HFFc6 (cell line): ENCODE results near the gene TRIM23. TPM values are rescaled to one million over a fixed set of nuclear protein-coding genes. Genes with fewer than 3 reads are reported as not detected.

ENCODE experiments used
- DNase-seq: peaks from one replicate; pipeline ENCODE4 v3.0.0-alpha.2; 2018
- H3K27ac Mint-ChIP-seq: 2 replicates; pipeline ENCODE4 v1.8.0; 2020; ENCODE audit warnings: mild to moderate bottlenecking, mixed read lengths
- H3K27me3 Mint-ChIP-seq: 2 replicates; pipeline ENCODE4 v1.8.0; 2021; ENCODE audit warnings: mild to moderate bottlenecking, moderate library complexity, mixed read lengths; ENCODE audit not compliant: insufficient read depth
- H3K36me3 Mint-ChIP-seq: 2 replicates; pipeline ENCODE4 v1.8.0; 2021; ENCODE audit warnings: low read depth, mixed read lengths
- H3K4me1 Mint-ChIP-seq: 2 replicates; pipeline ENCODE4 v1.8.0; 2020; ENCODE audit warnings: low read depth, mixed read lengths
- H3K4me3 Mint-ChIP-seq: 2 replicates; pipeline ENCODE4 v1.8.0; 2020; ENCODE audit warnings: mild to moderate bottlenecking, moderate library complexity, mixed read lengths
- H3K9me3 Mint-ChIP-seq: 2 replicates; pipeline ENCODE4 v1.8.0; 2020; ENCODE audit warnings: mild to moderate bottlenecking, mixed read lengths
- total RNA-seq, 6 experiments: library from RNA; stranded (reverse); fragmentation: NEBNext Ultra II Directional; extraction: Animal tissue kit (Norgen Biotek cat#: 25700); gene quantifications; 2 replicates in 1 of 6; 3 replicates in 5 of 6; pipeline ENCODE4 v1.2.3, GENCODE V29; 2021
- TF ChIP-seq, protein P1 (sequence below): fragments of 200-600 bp; sonication (generic); IDR thresholded peaks from 2 replicates; pipeline ENCODE4 v1.5.0; 2021; ENCODE audit warnings: antibody characterized with exemption, mild to moderate bottlenecking

Gene TRIM23
- total RNA-seq, 6 experiments from 2014 or later: 13.1 to 18.0 (median 15.9) TPM

DNA sequence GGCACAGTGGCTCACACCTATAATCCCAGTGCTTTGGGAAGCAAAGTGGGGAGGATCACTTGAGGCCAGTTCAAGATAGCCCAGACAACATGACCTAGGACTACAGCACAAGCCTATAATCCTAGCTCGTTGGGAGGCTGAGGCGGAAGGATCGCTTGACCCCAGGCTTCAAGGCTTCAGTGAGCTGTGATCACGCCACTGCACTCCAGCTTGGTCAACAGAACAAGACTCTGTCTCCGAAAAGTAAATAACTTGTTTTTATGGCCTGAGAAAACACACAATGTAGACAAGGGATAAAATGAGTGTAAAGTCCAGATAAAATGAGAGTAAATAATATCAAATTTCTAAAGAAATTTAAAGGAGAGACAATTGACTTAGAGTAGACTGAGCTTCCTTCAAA, 27.0 kb upstream of the TRIM23 start:
- TF ChIP-seq, protein P1, sequence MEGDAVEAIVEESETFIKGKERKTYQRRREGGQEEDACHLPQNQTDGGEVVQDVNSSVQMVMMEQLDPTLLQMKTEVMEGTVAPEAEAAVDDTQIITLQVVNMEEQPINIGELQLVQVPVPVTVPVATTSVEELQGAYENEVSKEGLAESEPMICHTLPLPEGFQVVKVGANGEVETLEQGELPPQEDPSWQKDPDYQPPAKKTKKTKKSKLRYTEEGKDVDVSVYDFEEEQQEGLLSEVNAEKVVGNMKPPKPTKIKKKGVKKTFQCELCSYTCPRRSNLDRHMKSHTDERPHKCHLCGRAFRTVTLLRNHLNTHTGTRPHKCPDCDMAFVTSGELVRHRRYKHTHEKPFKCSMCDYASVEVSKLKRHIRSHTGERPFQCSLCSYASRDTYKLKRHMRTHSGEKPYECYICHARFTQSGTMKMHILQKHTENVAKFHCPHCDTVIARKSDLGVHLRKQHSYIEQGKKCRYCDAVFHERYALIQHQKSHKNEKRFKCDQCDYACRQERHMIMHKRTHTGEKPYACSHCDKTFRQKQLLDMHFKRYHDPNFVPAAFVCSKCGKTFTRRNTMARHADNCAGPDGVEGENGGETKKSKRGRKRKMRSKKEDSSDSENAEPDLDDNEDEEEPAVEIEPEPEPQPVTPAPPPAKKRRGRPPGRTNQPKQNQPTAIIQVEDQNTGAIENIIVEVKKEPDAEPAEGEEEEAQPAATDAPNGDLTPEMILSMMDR: no peak
- Mint-ChIP-seq H3K4me1 (no peaks in the 10 kb centered on the region), H3K9me3 (no peaks in the 10 kb centered on the region), H3K4me3 (no peak overlapping the region), H3K27me3 (no peaks in the 10 kb centered on the region), H3K27ac (no peak overlapping the region), H3K36me3 (0 out of 2 replicates have a peak, but pooled peaks cover 6% of the 10 kb centered on the region)
- DNase-seq: no peak

DNA sequence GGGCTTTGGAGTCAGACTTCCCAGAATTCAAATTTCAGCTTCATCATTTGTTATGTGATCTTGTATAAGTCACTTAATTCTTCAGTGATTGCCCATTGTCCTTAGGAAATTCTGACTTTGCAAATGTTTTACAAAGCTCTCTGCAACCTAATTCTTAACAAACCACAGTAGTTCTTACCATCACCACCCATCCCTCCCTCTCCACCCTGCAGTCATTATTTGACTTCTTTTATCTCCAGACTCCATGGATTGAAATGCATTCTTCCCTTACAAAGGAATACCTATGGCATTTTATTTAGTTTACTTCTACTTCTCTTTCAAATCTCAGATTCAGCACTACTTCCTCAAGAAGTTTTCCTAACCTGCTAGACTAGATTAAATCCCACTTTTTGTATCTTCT, 23.8 kb upstream of the TRIM23 start:
- H3K4me1 Mint-ChIP-seq: no peaks in the 10 kb centered on the region
- no peak for DNase-seq
- H3K27me3 Mint-ChIP-seq: no peaks in the 10 kb centered on the region
- TF ChIP-seq, protein P1: no peak
- H3K27ac Mint-ChIP-seq: no peak overlapping the region; the same call in 1 of the 2 replicates
- no peak overlapping the region for H3K4me3 Mint-ChIP-seq
- H3K9me3 Mint-ChIP-seq: no peaks in the 10 kb centered on the region
- H3K36me3 Mint-ChIP-seq: 0 out of 2 replicates have a peak, but pooled peaks cover 6% of the 10 kb centered on the region

DNA sequence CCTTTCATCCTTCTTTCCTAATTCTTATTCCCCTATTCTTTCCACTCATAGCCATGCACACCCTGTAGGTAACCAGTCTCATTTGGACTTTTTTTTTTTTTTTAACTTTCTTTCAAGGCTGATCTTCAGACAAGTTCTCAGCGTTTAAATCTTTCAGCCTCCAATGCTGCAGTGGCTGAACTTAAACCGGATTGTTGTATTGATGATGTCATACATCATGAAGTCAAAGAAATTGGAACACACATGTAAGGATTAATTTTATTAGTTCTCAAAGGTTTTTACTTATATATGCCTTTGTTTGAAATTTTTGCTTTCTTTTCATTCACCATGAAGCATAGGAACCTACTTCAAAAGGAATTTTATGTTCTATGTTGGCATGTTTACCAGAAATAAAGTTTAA, 22.8 kb upstream of the TRIM23 start:
- H3K36me3 Mint-ChIP-seq: 0 out of 2 replicates have a peak, but pooled peaks cover 6% of the 10 kb centered on the region
- no peaks in the 10 kb centered on the region for H3K4me1 Mint-ChIP-seq
- no peaks in the 10 kb centered on the region for H3K27me3 Mint-ChIP-seq
- TF ChIP-seq, protein P1: no peak
- no peak overlapping the region for H3K4me3 Mint-ChIP-seq
- DNase-seq: no peak
- no peaks in the 10 kb centered on the region for H3K9me3 Mint-ChIP-seq
- H3K27ac Mint-ChIP-seq: no peak overlapping the region

DNA sequence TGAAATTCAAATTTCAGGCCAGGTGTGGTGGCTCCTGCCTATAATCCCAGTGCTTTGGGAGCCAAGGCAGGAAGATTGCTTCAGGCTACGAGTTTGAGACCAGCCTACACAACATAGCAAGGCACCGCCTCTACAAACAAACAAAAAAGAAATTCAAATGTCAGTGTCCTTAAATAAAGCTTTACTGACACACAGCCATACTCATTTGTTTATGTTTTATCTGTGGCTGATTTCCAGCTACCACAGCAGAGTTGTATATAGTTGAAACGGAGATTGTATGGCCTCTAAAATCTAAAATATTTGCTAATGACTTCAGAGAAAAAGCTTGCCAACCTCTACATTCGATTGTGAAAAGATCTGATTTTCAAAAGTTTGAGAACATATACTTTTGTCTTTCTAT, 16.1 kb upstream of the TRIM23 start:
- H3K27me3 Mint-ChIP-seq: no peaks in the 10 kb centered on the region
- H3K4me1 Mint-ChIP-seq: no peaks in the 10 kb centered on the region
- H3K4me3 Mint-ChIP-seq: no peak overlapping the region
- TF ChIP-seq, protein P1: no peak
- H3K9me3 Mint-ChIP-seq: no peaks in the 10 kb centered on the region
- H3K27ac Mint-ChIP-seq: no peak overlapping the region
- peaks cover 15% of the 10 kb centered on the region for H3K36me3 Mint-ChIP-seq
- DNase-seq: no peak

DNA sequence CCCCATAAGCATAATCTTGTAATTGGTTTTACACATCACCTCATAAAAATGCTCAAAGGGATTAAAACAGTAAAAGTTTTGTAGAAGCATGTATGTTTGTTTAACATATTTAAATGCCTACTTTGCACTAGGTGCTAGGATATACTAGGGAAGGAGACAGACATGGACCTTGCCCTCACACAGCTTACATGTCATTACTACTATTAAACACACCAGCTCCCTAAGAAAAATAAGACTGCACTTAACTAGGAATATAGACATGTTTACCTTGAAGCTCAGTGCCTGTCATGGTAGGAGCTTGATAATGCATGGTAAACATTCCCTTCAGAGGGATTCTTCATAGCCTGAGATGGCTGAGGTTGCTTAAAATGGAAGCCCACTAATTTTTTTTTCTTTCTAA, 6.8 kb upstream of the TRIM23 start:
- Mint-ChIP-seq H3K36me3 (peaks cover 8% of the 10 kb centered on the region), H3K4me1 (peaks cover 15% of the 10 kb centered on the region), H3K4me3 (no peak overlapping the region), H3K27me3 (no peaks in the 10 kb centered on the region), H3K27ac (no peak overlapping the region), H3K9me3 (no peaks in the 10 kb centered on the region)
- no peak for DNase-seq
- TF ChIP-seq, protein P1: no peak

DNA sequence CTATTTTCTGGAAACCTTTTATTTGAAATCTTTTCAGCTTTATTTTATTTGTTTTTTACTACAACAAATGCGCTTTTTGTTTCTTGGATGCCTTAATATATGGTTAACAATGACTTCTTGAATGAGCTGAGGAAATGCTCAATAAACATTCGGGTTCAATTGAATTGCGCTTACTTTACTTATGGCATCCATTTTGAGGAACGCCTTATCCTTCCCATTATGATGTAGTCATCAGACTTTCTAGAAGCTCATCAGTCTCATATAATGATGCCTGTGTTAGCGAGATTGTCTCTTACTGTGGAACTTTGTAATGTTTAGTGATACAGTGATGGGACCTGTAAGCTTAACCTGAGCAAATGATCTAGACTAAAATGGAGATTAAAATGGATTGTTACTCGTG, 1.6 kb upstream of the TRIM23 start:
- H3K4me1 Mint-ChIP-seq: peaks cover 33% of the 10 kb centered on the region
- no peaks in the 10 kb centered on the region for H3K27me3 Mint-ChIP-seq
- H3K27ac Mint-ChIP-seq: peak overlapping the region; percentile 64
- peaks cover 16% of the 10 kb centered on the region for H3K36me3 Mint-ChIP-seq
- DNase-seq: no peak
- TF ChIP-seq, protein P1: no peak
- no peaks in the 10 kb centered on the region for H3K9me3 Mint-ChIP-seq
- H3K4me3 Mint-ChIP-seq: peak overlapping the region; percentile 100
